Measurements from ENCODE around the gene LAMB4. TPM values are rescaled to one million over a fixed set of nuclear protein-coding genes. Genes with fewer than 3 reads are reported as not detected.
A peak's percentile ranks its signal among the peaks of the same experiment; 100 is the strongest.

Gene LAMB4
- total RNA-seq, 2 donors from 2014 or later: 0.85 TPM; not detected in 1

DNA sequence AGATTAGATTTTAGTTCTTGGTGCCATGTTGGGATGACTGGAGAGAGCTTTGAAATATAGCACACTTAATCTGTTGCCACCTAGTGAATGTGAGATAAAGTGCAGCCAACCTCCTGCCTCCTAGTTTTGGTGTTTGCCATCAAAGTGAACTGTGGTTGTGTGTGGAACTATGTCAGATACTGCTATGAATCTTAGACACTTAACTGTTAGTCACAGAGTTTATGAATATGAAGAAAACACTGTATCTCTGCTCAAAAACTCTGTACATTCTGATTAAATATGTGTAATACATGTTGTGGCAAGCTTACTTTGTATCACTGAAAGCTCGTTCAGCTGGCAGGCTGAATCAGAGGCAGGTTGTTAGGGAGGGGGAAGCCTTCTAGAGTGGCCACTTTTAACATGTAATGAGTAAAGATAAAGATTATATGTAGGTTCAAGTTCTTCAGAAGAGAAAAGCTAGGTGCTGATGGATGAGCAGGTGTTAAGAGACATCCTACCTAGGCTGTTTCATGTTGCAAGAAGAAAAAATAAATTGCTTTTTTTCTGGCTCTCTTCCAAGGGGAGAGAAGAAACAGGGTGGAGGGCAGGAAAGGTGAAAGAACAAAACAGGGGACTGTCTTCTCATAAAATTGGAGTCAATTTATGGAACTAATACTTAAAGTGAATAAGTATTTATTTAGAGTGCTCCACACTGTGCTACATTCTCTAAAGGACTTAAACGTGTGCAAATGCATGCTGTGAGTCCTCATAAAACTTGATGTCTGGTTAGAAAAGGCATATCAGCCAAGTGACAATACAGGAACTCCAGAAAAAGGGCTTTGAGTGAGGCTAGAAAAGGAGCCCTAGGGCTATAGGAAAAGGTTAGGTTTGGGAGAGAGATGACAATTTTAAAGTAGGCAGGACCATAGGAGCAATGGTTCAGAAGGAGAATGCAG, 113.1 kb downstream of the LAMB4 start:
- H3K4me3 ChIP-seq: no peak overlapping the region
- H3K27me3 ChIP-seq (replicated peaks; ENCODE audit: insufficient read depth): no peaks in the 10 kb centered on the region
- WGBS: 20% methylated on average over 2 of the region's 2 CpGs
- H3K4me1 ChIP-seq (replicated peaks): no peaks in the 10 kb centered on the region
- TF ChIP-seq, protein P1, sequence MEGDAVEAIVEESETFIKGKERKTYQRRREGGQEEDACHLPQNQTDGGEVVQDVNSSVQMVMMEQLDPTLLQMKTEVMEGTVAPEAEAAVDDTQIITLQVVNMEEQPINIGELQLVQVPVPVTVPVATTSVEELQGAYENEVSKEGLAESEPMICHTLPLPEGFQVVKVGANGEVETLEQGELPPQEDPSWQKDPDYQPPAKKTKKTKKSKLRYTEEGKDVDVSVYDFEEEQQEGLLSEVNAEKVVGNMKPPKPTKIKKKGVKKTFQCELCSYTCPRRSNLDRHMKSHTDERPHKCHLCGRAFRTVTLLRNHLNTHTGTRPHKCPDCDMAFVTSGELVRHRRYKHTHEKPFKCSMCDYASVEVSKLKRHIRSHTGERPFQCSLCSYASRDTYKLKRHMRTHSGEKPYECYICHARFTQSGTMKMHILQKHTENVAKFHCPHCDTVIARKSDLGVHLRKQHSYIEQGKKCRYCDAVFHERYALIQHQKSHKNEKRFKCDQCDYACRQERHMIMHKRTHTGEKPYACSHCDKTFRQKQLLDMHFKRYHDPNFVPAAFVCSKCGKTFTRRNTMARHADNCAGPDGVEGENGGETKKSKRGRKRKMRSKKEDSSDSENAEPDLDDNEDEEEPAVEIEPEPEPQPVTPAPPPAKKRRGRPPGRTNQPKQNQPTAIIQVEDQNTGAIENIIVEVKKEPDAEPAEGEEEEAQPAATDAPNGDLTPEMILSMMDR (IDR thresholded peaks at IDR 0.05): peak in 2 of 4 experiments; percentile 37 to 50
- TF ChIP-seq POLR2AphosphoS5 (IDR thresholded peaks at IDR 0.05): no peak
- no peak for DNase-seq (ENCODE audit: low spot score)
- H3K9me3 ChIP-seq: no peaks in the 10 kb centered on the region
- H3K27ac ChIP-seq: no peak overlapping the region
- no peaks in the 10 kb centered on the region for H3K36me3 ChIP-seq
- intact Hi-C loops (cut with DNase I): no loop called here

DNA sequence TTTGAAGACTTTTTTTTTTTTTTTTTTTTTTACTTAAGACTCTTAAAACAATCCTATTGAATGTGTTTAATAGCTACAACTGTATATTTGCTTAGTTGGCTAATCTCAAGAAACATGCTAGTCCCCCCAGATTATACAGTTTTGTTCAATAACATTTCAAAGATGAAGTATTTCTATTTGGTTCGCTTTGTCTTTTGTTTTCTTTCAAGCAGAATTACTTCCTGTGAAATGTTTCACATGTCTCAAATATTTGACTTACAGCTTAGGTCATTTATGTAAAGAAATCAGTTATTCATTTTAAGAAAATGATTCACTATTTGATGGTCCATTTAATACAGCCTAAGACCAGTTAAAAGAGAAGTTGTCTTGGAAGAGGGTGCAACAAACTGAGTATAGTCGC, 114.4 kb downstream of the LAMB4 start:
- Histone ChIP-seq H3K36me3 (no peaks in the 10 kb centered on the region), H3K4me1 (replicated peaks) (no peaks in the 10 kb centered on the region), H3K27me3 (replicated peaks; ENCODE audit: insufficient read depth) (no peaks in the 10 kb centered on the region), H3K27ac (no peak overlapping the region), H3K9me3 (no peaks in the 10 kb centered on the region), H3K4me3 (no peak overlapping the region)
- intact Hi-C loops (cut with DNase I): no loop called here
- 76% methylated on average over 2 of the region's 2 CpGs for WGBS
- TF ChIP-seq, protein P1 (IDR thresholded peaks at IDR 0.05): no peak
- TF ChIP-seq POLR2A (IDR thresholded peaks at IDR 0.05): no peak
- TF ChIP-seq POLR2AphosphoS5 (IDR thresholded peaks at IDR 0.05): no peak
- no peak for DNase-seq (ENCODE audit: low spot score)

DNA sequence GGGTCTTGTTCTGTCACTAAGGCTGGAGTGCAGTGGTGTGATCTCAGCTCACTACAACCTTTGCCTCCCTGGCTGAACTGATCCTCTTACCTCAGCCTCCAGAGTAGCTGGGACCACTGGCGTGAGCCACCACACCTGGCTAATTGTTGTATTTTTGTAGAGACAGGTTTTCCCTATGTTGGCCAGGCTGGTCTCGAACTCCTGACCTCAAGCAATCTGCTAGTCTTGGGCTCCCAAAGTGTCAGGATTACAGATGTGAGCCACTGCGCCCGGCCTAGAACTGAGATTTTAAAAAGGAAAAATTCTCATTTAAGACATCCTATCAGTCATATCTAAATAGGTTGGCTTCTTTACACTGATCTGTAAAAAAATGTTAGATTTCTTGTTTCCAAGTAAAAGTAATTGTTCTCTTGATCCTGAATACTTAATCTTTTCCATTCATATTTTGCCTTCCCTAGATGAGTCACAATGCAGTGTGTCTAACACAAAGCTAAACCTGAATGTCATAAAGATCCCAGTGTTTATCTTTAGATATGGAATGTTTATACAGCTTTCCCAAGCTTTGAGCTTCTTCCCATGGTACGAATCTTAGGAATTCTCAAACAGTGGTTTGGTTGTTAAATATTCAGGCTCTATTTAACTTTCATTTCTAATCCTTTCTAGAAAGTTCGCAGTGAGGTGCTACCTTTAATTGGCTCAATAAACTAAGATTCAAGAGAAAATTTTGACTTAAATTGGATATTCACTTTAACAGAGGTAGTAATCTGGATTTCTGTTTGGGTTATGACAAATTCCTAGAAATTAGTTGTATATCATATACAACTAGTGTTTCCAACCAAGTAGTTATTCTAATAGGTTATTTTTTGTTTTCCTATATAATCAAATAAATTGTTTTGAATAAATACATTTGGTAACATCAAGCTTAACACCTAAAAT, 115.1 kb downstream of the LAMB4 start:
- no peak overlapping the region for H3K27ac ChIP-seq
- WGBS: 66% methylated on average over 6 of the region's 6 CpGs
- H3K4me3 ChIP-seq: no peak overlapping the region
- no peaks in the 10 kb centered on the region for H3K27me3 ChIP-seq (replicated peaks; ENCODE audit: insufficient read depth)
- intact Hi-C loops (cut with DNase I): no loop called here
- H3K9me3 ChIP-seq: no peaks in the 10 kb centered on the region
- no peak for DNase-seq (ENCODE audit: low spot score)
- H3K4me1 ChIP-seq (replicated peaks): no peaks in the 10 kb centered on the region
- no peaks in the 10 kb centered on the region for H3K36me3 ChIP-seq
- TF ChIP-seq, protein P1 (IDR thresholded peaks at IDR 0.05): no peak
- TF ChIP-seq POLR2A (IDR thresholded peaks at IDR 0.05) (no peak), POLR2AphosphoS5 (IDR thresholded peaks at IDR 0.05) (no peak)

DNA sequence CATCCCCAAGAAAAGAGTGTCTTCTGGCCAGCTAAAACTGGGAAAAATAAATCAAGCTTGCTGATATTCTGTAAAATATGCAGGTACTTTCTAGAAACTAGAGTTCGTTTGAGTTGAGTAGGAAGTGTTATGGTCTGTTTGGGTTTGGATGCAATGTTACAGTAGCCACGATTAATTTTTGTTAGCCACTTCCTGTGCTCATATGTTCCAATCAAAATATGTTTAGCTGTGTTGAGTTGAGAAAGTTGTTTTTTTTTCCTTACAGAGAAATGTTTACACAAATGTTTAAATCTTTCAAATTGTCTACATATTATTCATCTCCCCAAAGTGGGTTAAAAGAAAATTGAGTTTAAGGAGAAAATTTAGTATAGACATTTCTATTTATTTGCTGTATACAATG, 115.9 kb downstream of the LAMB4 start:
- Histone ChIP-seq H3K27me3 (replicated peaks; ENCODE audit: insufficient read depth) (no peaks in the 10 kb centered on the region), H3K27ac (no peak overlapping the region), H3K4me3 (no peak overlapping the region), H3K4me1 (replicated peaks) (no peaks in the 10 kb centered on the region), H3K9me3 (no peaks in the 10 kb centered on the region), H3K36me3 (no peaks in the 10 kb centered on the region)
- 63% methylated on average over 2 of the region's 2 CpGs for WGBS
- DNase-seq (ENCODE audit: low spot score): no peak
- TF ChIP-seq, protein P1 (IDR thresholded peaks at IDR 0.05): no peak
- TF ChIP-seq POLR2AphosphoS5 (IDR thresholded peaks at IDR 0.05): no peak
- no peak for TF ChIP-seq POLR2A (IDR thresholded peaks at IDR 0.05)
- intact Hi-C loops (cut with DNase I): no loop called here

Measured in prostate gland (tissue), 2 donors.